NCI-H524 (cell line): Measurements from ENCODE around the gene DPM3.
A peak's percentile ranks its signal among the peaks of the same experiment; 100 is the strongest.
"Not testable (repeated sequence)": the region's sequence is repeated elsewhere in the genome, so short reads cannot be mapped to it uniquely, and the experiment has no call there.

Experiments used
- DNase-seq, 2 experiments: peaks; one replicate each; lab custom pipeline; 2025; lab: John Stamatoyannopoulos, UW

DPM3 gene

GRCh38 chr1:155175281-155175926, 35.1 kb upstream of the DPM3 start:
- no peak for DNase-seq

- peak in 1 of 2 experiments; percentile 61 for DNase-seq
Observed at GRCh38 chr1:155174324-155175280, 34.3 kb upstream of the DPM3 start.

- peak; percentile 65 to 76 for DNase-seq
Observed at GRCh38 chr1:155173478-155174323, 33.4 kb upstream of the DPM3 start, which contains the start of gene TRIM46. TSS of gene TRIM46 (plus strand) at chr1:155173849. CDS start at chr1:155173967, 118 bp downstream.

- DNase-seq = peak; percentile 91 to 95
Observed at GRCh38 chr1:155172732-155173477, 32.6 kb upstream of the DPM3 start, which contains the start of gene KRTCAP2. TSS of gene KRTCAP2 (minus strand) at chr1:155173304. CDS start at chr1:155173224, 80 bp downstream.

- DNase-seq = no peak
Observed at GRCh38 chr1:155171836-155172731, 31.8 kb upstream of the DPM3 start.

GRCh38 chr1:155170806-155171205, 30.5 kb upstream of the DPM3 start:
- no peak for DNase-seq

- no peak for DNase-seq
Observed at GRCh38 chr1:155170101-155170785, 29.9 kb upstream of the DPM3 start.

- DNase-seq = no peak
Observed at GRCh38 chr1:155169541-155169940, 29.2 kb upstream of the DPM3 start.

GRCh38 chr1:155168456-155169210, 28.3 kb upstream of the DPM3 start:
- no peak for DNase-seq

- not testable (repeated sequence) for DNase-seq
Observed at GRCh38 chr1:155168105-155168445, 27.7 kb upstream of the DPM3 start.

GRCh38 chr1:155167166-155168104, 27.1 kb upstream of the DPM3 start:
- DNase-seq = peak; percentile 80 to 90

- DNase-seq = no peak
Observed at GRCh38 chr1:155166471-155167165, 26.3 kb upstream of the DPM3 start.

- no peak for DNase-seq
Observed at GRCh38 chr1:155166051-155166470, 25.7 kb upstream of the DPM3 start.

- DNase-seq = not testable (repeated sequence)
Observed at GRCh38 chr1:155164625-155165024, 24.3 kb upstream of the DPM3 start.

GRCh38 chr1:155163785-155164184, 23.5 kb upstream of the DPM3 start:
- not testable (repeated sequence) for DNase-seq

- DNase-seq = not testable (repeated sequence)
Observed at GRCh38 chr1:155162631-155163030, 22.3 kb upstream of the DPM3 start.

GRCh38 chr1:155160128-155160527, 19.8 kb upstream of the DPM3 start:
- no peak for DNase-seq
